HG03521 (cell line): ENCODE measurements around the gene AIDA.
"Not testable (repeated sequence)": the region's sequence is repeated elsewhere in the genome, so short reads cannot be mapped to it uniquely, and the experiment has no call there.

Source experiments
- ATAC-seq: cut with Tn5 transposase; IDR thresholded peaks from one replicate; pipeline ENCODE4 v1.9.1; 2021; ENCODE audit warnings: mild to moderate bottlenecking, moderate library complexity; ENCODE audit not compliant: unreplicated experiment

Gene AIDA, protein sequence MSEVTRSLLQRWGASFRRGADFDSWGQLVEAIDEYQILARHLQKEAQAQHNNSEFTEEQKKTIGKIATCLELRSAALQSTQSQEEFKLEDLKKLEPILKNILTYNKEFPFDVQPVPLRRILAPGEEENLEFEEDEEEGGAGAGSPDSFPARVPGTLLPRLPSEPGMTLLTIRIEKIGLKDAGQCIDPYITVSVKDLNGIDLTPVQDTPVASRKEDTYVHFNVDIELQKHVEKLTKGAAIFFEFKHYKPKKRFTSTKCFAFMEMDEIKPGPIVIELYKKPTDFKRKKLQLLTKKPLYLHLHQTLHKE

GRCh38 chr1:222712253-222713090 lies at the start of gene AIDA, which contains the start of gene BROX:
TSS of gene AIDA (minus strand) at chr1:222712491. CDS start at chr1:222712317, 174 bp downstream.
TSS of gene BROX (plus strand) at chr1:222712564. CDS start at chr1:222715700, 3,136 bp downstream.
- peak; percentile 80 for ATAC-seq

DNA sequence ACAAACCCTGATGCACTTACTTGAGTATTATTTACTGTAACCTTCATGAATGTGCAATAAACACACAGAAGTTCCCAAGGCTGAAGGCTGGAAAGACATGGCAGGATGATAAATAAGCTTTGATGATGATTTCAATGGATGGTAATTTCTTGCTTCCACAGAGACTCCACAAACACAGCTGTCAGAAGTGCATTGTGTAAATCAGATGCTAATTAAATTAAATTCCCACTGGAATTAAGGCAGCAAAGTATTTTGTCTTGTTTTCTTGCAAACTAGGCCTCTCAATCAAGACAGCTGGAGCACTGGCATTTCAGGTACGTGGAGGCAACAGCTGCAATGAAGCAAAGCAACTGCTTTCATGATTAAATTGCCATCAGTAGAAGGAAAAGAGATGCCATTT lies 48.8 kb upstream of the AIDA start:
- ATAC-seq: no peak

GRCh38 chr1:222759451-222760035 lies 47.3 kb upstream of the AIDA start:
- ATAC-seq: no peak

- ATAC-seq: no peak
These were observed 45.5 kb upstream of the AIDA start for GRCh38 chr1:222757646-222758268.

- no peak for ATAC-seq
These were observed 42.3 kb upstream of the AIDA start for GRCh38 chr1:222754366-222755139.

DNA sequence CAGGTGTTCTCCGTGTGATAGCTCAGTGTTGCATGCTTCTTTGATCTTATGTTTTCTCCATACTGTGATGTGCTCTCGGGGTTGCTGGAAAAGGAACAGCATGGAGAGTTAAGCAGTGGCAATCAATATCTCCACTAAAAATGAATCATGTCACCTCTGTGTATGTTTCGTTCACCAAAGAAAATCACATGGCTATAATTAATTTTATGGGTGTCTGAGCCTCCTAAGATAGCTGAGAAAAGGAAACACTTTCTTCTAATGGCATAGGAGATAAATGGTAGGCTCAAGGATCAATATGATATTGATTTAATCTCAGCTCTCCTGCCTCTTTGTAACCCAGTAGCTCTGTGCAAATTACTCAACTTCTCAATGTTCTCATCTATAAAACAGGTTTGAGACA lies 39.0 kb upstream of the AIDA start:
- ATAC-seq: no peak

DNA sequence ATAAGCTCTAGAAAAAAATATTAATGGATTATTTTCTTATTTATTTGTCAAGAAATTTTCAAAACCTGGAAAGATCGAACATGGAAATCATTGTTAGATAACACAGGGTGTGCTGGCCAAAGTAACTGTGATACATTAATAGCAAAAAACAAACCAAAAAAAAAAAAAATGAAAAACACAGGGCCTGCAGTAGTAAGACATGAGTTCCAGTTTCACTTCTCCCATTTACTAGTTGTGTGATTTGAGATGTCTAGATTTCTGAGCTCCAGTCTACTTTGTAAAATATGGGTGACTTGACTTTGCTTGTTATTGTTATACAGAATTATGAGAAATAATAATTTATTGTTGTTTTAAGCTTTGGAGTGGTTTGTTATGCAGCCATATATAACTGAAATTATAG lies 38.4 kb upstream of the AIDA start:
- ATAC-seq: peak; percentile 74

GRCh38 chr1:222749927-222750326 lies 37.6 kb upstream of the AIDA start:
- no peak for ATAC-seq

GRCh38 chr1:222741630-222742457 lies 29.6 kb upstream of the AIDA start:
- ATAC-seq: not testable (repeated sequence)

- ATAC-seq: no peak
These were observed 27.6 kb upstream of the AIDA start for GRCh38 chr1:222739929-222740328.

DNA sequence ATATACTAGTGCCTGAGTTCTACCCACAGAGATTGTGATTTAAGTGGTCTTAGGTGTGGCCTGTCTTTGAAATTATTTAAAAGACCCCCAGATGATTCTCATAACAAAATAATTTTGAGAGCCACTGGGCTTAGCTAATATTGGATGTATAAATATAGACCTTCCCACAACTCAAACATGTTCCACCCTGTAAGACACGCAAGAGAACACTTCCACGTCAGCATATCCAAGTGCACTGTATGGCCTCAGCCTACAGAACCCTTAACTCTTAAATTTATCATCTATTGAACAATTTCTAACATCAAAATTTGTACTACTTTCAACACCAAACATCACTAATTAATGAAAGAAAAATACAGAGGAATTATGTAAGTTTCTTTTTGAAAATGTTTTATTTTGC lies 27.2 kb upstream of the AIDA start:
- no peak for ATAC-seq

GRCh38 chr1:222736972-222737371 lies 24.7 kb upstream of the AIDA start, which contains the start of gene FAM177B:
TSS of gene FAM177B (plus strand) at chr1:222737202. CDS start at chr1:222746546, 9,344 bp downstream.
- no peak for ATAC-seq

- ATAC-seq: no peak
These were observed 24.2 kb upstream of the AIDA start for GRCh38 chr1:222736470-222736869.

GRCh38 chr1:222734740-222735139 lies 22.4 kb upstream of the AIDA start:
- ATAC-seq: no peak

- peak; percentile 98 for ATAC-seq
These were observed 20.2 kb upstream of the AIDA start for GRCh38 chr1:222732216-222733159.

DNA sequence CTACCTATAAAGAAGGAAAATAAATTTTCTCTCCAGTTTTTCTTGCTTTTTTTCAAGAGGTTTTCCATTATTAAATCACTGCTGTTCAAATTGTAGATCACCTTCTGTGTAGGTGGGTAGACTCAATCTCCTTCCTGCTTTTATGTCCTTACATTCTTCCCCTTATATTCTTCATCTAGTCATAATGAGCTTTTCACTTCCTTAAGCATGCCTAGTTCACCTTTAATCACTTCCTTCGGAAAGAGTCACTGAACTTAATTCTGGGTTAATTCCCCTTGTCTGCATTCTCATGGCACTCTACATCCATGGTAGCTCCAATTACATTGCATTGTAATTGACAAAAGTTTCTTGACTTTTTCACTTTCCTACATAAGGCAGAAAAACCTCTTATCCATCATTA lies 18.6 kb upstream of the AIDA start:
- no peak for ATAC-seq

DNA sequence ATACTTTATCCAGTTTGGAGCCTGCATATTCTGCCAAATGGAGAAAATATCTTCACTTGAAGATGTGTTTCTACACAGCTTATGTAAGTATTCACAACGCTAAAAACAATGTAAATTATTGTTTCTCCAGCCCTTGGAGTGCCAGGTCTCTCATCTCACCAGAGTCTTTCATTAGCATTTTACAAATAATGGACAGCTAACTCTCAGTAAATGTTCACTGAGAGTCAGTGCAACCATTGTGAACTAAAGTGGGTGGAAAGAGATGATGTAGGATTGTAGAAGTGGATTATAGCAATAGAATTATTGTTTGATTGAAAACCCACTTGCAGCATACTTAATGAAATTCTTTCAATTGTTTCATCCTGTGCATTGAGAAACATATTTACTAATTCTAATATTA lies 16.5 kb upstream of the AIDA start:
- ATAC-seq: no peak

GRCh38 chr1:222716393-222716792 lies 4.1 kb upstream of the AIDA start:
- no peak for ATAC-seq
